Right ventricle myocardium inferior (tissue), 1 donor: Measurements from ENCODE around the gene PCDHA7. TPM values are rescaled to one million over a fixed set of nuclear protein-coding genes. Genes with fewer than 3 reads are reported as not detected.
"Not testable (repeated sequence)": the region's sequence is repeated elsewhere in the genome, so short reads cannot be mapped to it uniquely, and the experiment has no call there.

ENCODE experiments used
- ATAC-seq: fragments of 200-7000 bp; cut with Tn5 transposase; one replicate; pipeline ENCODE4 v1.9.1; 2020; ENCODE audit warnings: mild to moderate bottlenecking, moderate library complexity
- DNase-seq: peaks from one replicate; pipeline ENCODE4 v3.0.0; 2021; ENCODE audit errors: missing footprints
- intact Hi-C: fragments of 100-400 bp; cut with DNase I; formaldehyde crosslinking; loops from one replicate; pipeline ENCODE4 v1.11.0; 2022
- total RNA-seq: library from RNA; stranded (reverse); fragmentation: NEBNext Ultra II Directional; extraction: Animal tissue kit (Norgen Biotek cat#: 25700); gene quantifications from one replicate; pipeline ENCODE4 v1.2.1, GENCODE V29; 2021
- donor health status: DM: no; HTN: yes; CAD: no; lungs with severe emphysema.

The PCDHA7 gene
- total RNA-seq, 1 donor from 2014 or later, result not detected

DNA sequence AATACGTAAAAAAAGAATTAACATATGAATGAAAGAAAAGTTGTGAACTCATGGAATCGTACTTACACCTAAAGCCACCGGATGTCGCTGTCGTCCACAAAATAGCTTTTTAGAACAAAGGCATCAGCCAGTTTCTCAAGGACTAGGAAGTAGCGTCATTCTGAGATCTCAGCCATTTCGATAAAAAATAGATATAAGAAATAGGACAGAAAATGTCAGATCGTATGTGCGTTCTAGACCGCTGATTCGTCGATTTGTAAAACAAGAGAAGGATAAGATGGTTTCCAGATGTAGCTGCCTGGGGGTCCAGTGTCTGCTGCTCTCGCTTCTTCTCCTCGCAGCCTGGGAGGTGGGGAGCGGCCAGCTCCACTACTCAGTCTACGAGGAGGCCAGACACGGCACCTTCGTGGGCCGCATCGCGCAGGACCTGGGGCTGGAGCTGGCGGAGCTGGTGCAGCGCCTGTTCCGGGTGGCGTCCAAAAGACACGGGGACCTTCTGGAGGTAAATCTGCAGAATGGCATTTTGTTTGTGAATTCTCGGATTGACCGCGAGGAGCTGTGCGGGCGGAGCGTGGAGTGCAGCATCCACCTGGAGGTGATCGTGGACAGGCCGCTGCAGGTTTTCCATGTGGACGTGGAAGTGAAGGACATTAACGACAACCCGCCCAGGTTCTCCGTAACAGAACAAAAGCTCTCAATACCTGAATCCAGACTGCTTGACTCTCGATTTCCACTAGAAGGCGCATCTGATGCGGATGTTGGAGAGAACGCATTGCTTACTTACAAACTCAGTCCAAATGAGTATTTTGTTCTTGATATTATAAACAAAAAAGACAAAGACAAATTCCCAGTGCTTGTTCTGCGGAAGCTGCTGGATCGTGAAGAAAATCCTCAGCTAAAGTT is 22.0 kb downstream of the PCDHA7 start, which contains the start of gene PCDHA10:
Gene PCDHA10, plus strand, starts transcription at position 126 of the 903 bp plus-strand sequence. Its CDS starts 152 bp downstream, at position 278.
- intact Hi-C loops, result no loop called here
- no peak for ATAC-seq

GRCh38 chr5:140857177-140857986 is 23.3 kb downstream of the PCDHA7 start:
- ATAC-seq (no peak), DNase-seq (no peak)
- intact Hi-C loops, result no loop called here

More for the DNA sequence above, 22.0 kb downstream of the PCDHA7 start, which contains the start of gene PCDHA10:
- DNase-seq, result no peak

GRCh38 chr5:140857987-140858240 is 23.8 kb downstream of the PCDHA7 start:
- intact Hi-C loops, result no loop called here
- DNase-seq (no peak), ATAC-seq (no peak)

DNA sequence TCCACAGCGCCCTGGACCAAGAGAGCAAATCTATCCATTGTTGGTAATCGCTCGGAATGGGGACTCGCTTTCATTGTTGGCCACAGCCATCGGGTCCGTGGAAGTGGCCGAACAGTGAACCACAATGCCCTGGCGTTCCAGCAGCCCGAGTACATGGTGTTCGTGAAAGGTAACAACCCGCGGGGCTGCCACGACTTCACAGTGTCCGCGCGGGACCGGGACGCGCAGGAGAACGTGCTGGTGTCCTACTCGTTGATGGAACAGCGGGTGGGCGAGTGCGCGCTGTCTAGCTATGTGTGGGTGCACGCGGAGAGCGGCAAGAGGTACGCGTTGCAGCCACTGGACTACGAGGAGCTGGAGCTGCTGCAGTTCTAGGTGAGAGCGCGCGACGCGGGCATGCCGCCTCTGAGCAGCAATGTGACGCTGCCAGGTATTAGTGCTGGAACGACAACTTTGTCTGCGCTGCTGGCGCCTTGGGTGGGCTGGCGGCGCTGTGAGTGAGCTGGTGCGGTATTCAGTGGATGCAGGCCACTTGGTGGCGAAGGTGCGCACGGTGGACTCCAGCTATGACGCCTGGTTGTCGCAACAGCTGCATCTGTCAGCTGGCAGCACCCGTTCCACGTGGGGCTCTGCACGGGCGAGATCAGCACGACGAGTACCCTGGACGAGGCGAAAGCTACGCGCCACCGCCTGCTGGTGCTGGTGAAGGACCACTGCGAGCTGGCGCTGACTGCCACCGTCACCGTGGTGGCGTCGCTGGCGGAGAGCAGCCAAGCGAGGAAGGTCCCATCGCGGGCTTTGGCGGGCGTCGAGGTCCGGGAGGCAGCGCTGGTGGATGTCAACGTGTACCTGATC is 28.6 kb downstream of the PCDHA7 start:
- DNase-seq, result no peak
- intact Hi-C loops, result no loop called here
- ATAC-seq, result no peak

GRCh38 chr5:140868721-140869554 is 34.9 kb downstream of the PCDHA7 start, which contains the start of gene PCDHA11:
Gene PCDHA11, plus strand, starts transcription at chr5:140868957. Its CDS starts 147 bp downstream, at chr5:140869104.
- ATAC-seq, result no peak
- intact Hi-C loops, result no loop called here
- DNase-seq, result no peak

GRCh38 chr5:140869555-140869886 is 35.5 kb downstream of the PCDHA7 start:
- no peak for DNase-seq
- no peak for ATAC-seq
- intact Hi-C loops, result no loop called here

GRCh38 chr5:140870221-140871201 is 36.4 kb downstream of the PCDHA7 start:
- intact Hi-C loops, result no loop called here
- peak; percentile 67 for DNase-seq
- no peak for ATAC-seq

GRCh38 chr5:140875085-140876065 is 41.3 kb downstream of the PCDHA7 start, which contains the start of gene PCDHA12:
Gene PCDHA12, plus strand, starts transcription at chr5:140875308. Its CDS starts 165 bp downstream, at chr5:140875473.
- ATAC-seq, result no peak
- intact Hi-C loops, result no loop called here
- no peak for DNase-seq

DNA sequence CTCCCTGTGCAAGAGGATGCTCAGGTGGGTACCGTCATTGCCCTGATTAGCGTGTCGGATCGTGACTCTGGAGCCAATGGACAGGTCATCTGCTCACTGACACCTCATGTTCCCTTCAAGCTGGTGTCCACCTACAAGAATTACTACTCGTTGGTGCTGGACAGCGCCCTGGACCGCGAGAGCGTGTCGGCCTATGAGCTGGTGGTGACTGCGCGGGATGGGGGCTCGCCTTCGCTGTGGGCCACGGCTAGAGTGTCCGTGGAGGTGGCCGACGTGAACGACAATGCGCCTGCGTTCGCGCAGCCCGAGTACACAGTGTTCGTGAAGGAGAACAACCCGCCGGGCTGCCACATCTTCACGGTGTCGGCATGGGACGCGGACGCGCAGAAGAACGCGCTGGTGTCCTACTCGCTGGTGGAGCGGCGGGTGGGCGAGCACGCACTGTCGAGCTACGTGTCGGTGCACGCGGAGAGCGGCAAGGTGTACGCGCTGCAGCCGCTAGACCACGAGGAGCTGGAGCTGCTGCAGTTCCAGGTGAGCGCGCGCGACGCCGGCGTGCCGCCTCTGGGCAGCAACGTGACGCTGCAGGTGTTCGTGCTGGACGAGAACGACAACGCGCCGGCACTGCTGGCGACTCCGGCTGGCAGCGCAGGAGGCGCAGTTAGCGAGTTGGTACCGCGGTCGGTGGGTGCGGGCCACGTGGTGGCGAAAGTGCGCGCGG is 42.6 kb downstream of the PCDHA7 start:
- intact Hi-C loops, ATAC-seq: not testable (repeated sequence)
- DNase-seq, result peak; percentile 63

- ATAC-seq (no peak), DNase-seq (no peak)
- intact Hi-C loops, result no loop called here
Observed at GRCh38 chr5:140877262-140877581, 43.2 kb downstream of the PCDHA7 start.

DNA sequence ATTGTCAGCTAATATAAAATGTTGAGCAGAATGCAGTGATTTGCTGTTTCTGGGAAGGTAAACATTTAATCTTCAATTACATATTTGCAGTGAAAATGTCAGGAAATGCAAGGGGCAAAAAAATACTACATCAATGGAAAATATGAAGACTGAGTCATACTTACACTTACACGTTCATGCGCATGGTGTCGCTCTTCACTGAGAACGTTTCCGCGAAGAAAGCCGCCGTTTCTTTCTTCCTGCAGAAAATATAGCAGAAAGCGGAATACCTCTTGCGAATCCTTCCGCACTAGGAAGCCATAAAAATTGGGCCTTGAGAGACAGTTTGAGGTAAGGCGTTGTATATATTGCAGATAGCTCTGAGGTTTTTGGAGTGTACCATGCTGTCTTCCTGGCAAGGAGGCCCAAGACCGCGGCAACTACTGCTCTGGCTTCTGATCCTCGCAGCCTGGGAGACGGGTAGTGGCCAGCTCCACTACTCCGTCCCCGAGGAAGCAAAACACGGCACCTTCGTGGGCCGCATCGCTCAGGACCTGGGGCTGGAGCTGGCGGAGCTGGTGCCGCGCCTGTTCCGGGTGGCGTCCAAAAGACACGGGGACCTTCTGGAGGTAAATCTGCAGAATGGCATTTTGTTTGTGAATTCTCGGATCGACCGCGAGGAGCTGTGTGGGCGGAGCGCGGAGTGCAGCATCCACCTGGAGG is 48.0 kb downstream of the PCDHA7 start, which contains the start of gene PCDHA13:
Gene PCDHA13, plus strand, starts transcription at position 236 of the 702 bp plus-strand sequence. Its CDS starts 145 bp downstream, at position 381.
- no peak for ATAC-seq
- intact Hi-C loops, result no loop called here
- DNase-seq, result no peak

DNA sequence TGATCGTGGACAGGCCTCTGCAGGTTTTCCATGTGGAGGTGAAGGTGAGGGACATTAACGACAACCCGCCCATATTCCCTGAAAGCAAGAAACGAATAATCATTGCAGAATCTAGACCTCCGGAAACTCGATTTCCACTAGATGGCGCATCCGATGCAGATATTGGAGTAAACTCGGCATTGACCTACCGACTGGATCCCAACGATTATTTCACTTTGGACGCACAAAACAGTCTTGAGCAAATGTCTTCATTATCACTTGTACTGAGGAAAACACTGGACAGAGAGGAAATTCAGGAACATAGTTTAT is 48.5 kb downstream of the PCDHA7 start:
- DNase-seq (no peak), ATAC-seq (no peak)
- intact Hi-C loops, result no loop called here

DNA sequence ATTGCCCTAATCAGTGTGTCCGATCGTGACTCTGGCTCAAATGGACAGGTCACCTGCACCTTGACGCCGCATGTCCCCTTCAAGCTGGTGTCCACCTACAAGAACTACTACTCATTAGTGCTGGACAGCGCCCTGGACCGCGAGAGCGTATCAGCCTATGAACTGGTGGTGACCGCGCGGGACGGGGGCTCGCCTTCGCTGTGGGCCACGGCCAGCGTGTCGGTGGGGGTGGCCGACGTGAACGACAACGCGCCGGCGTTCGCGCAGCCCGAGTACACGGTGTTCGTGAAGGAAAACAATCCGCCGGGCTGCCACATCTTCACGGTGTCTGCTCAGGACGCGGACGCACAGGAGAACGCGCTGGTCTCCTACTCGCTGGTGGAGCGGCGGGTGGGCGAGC is 49.3 kb downstream of the PCDHA7 start:
- intact Hi-C loops, result no loop called here
- ATAC-seq (no peak), DNase-seq (peak; percentile 62)

DNA sequence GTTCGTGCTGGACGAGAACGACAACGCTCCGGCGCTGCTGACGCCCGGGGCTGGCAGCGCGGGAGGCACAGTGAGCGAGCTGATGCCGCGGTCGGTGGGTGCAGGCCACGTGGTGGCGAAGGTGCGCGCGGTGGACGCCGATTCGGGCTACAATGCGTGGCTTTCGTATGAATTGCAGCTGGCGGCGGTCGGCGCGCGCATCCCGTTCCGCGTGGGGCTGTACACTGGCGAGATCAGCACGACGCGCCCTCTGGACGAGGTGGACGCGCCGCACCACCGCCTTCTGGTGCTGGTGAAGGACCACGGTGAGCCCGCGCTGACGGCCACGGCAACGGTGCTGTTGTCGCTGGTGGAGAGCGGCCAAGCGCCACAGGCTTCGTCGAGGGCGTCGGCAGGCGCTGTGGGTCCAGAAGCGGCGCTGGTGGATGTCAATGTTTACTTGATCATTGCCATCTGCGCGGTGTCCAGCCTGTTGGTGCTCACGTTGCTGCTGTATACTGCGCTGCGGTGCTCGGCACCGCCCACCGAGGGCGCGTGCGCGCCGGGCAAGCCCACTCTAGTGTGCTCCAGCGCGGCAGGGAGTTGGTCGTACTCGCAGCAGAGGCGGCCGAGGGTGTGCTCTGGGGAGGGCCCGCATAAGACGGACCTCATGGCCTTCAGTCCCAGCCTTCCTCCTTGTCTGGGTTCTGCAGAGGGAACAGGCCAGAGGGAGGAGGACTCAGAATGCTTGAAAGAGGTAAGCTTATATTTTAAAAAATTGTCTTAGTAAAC is 50.0 kb downstream of the PCDHA7 start:
- intact Hi-C loops, result no loop called here
- ATAC-seq, result no peak
- DNase-seq, result no peak
